HG03097 (cell line): Measurements from ENCODE around the gene DBNDD1.

Source experiments
- ATAC-seq: cut with Tn5 transposase; IDR thresholded peaks from one replicate; pipeline ENCODE4 v1.9.1; 2021; ENCODE audit not compliant: unreplicated experiment, low FRiP score

The DBNDD1 gene

GRCh38 chr16:89965447-89966225 is 53.6 kb downstream of the DBNDD1 start:
- no peak for ATAC-seq

- no peak for ATAC-seq
Measured at GRCh38 chr16:89964201-89964600, 55.1 kb downstream of the DBNDD1 start.

- no peak for ATAC-seq
Measured at GRCh38 chr16:89962754-89963498, 56.3 kb downstream of the DBNDD1 start.

GRCh38 chr16:89961920-89962319 is 57.3 kb downstream of the DBNDD1 start:
- ATAC-seq: no peak

DNA sequence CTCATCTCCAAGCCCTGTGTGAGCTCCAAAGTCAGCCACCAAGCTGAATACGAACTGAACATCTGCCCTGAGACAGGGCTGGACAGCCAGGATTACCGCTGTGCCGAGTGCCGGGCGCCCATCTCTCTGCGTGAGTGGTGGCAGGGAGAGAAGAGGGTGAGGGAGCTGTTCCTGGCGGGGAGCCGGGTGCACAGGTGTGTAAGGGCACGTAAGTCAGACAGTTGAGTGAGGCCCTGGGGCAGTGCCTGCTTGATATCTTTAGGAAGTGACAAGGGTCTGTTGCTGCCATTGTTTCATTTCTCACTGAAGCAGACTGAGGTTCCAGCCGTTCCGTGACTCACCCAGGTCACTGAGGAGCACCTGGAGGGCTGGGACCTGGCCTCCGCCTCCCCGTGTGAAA is 58.3 kb downstream of the DBNDD1 start:
- no peak for ATAC-seq

- ATAC-seq: no peak
Measured at GRCh38 chr16:89958596-89958995, 60.7 kb downstream of the DBNDD1 start.

DNA sequence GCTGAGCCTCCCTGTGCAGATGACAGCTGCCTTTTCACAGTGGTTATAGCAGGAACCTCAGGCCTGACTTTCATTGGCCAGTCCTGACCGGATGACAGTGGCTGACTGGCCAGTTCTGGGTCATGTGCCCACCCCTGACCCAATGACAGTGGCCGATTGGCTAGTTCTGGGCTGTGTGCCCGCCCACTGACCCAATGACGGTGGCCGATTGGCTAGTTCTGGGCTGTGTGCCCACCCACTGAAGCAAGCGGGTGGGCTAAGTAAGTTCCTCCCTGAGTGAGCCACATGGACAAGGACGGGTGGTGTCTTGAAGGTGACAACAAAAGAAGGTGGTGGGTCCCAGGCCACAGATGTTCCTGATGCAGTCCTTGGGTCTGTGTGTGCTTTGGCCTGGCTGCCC is 61.2 kb downstream of the DBNDD1 start:
- ATAC-seq: no peak

DNA sequence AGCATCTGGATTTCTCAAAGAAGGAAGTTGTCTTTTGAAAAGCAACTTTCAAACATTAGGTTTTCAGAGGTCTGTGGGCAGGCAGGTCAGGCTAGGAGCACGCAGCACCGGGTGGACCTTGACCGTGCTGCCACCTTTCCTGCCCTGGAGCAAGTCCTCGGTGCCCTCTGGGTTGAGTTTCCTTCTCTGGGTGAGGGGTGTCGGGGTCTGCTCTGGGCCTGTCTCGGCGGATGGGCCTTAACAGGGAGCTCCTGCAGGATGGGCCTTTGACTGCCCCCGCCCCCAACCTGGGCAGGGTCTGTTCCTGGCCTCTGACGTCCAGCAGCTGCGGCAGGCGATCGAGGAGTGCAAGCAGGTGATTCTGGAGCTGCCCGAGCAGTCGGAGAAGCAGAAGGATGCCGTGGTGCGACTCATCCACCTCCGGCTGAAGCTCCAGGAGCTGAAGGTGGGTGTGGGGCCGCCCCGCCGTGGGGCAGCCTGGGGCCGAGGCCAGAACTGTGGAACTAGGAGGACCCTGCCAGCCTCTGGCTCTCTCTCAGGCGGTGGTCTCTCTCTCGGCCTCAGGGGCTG is 62.0 kb downstream of the DBNDD1 start:
- no peak for ATAC-seq

DNA sequence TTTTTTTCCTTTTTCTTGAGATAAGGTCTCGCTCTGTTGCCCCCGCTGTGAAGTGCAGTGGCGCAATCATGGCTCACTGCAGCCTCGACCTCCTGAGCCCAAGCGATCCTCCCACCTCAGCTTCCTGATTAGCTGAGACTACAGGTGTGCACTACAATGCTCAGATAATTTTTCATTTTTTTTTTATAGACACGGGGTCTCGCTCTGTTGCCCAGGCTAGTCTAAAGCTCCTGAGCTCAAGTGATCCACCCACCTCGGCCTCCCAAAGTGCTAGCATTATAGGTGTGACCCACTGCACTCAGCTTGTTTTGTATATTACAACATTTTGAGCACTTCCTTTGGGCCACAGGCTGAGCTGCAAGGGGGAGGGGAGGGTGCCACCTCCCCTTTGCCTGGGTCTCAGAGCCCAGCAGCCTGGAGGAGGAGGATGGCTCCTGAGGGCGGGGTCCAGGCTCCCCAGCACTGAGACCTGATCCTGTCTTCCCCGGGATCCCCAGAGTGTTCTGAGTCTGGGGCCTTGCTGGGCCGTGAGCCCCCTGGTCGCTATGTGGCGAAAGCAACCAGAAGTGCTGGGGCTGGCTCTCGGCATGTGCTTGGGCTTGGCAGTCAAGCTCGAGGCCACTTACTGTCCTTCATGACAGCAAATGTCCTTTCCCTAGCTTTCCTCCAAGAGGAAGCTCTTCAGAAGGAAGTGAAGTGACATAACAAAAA is 62.6 kb downstream of the DBNDD1 start:
- ATAC-seq: no peak

- ATAC-seq: no peak
Measured at GRCh38 chr16:89955001-89955685, 64.1 kb downstream of the DBNDD1 start.
